Thyroid gland (tissue), 4 donors: ENCODE data around the gene TMTC3.

Source experiments
- CTCF ChIP-seq, 6 experiments: fragments of 200-600 bp in 3 of 6; fragments of 450-650 bp in 3 of 6; sonication (generic) in 3 of 6; IDR thresholded peaks; one replicate each; pipeline ENCODE4 v1.5.1; 2016 to 2019; ENCODE audit warnings: antibody characterized with exemption in 6 of 6, mild to moderate bottlenecking in 2 of 6, inconsistent platforms in 1 of 6, moderate library complexity in 1 of 6
- POLR2A ChIP-seq, 2 donors: fragments of 450-650 bp; IDR thresholded peaks; one replicate each; pipeline ENCODE4 v1.6.1; 2017; ENCODE audit warnings: antibody characterized with exemption in 2 of 2, mild to moderate bottlenecking in 2 of 2, moderate library complexity in 1 of 2

- TF ChIP-seq CTCF (IDR thresholded peaks at IDR 0.05) = no peak
- no peak for TF ChIP-seq POLR2A (IDR thresholded peaks at IDR 0.05)
Observed at GRCh38 chr12:88206601-88207000, 64.5 kb downstream of the TMTC3 start.
